Liver (tissue), 3 donors: ENCODE data around the gene SLC49A3.
"Not testable (repeated sequence)": the region's sequence is repeated elsewhere in the genome, so short reads cannot be mapped to it uniquely, and the experiment has no call there.

Experiments
- TAF1 ChIP-seq: conservative IDR thresholded peaks from 2 replicates; pipeline ENCODE4 v1.6.1; 2016; ENCODE audit warnings: antibody characterized with exemption, mild to moderate bottlenecking
- TF ChIP-seq, protein P1 (sequence below): IDR thresholded peaks from 2 replicates; pipeline ENCODE4 v1.6.1; 2016; ENCODE audit warnings: antibody characterized with exemption, mild to moderate bottlenecking
- TF ChIP-seq, protein P2 (sequence below): fragments of 150-350 bp; IDR thresholded peaks from 2 replicates; pipeline ENCODE4 v1.5.1; 2017; ENCODE audit warnings: improper control_type of control experiment, low read depth, low read length; ENCODE audit not compliant: missing input control
- TF ChIP-seq, protein P3 (sequence below): IDR thresholded peaks from 2 replicates; pipeline ENCODE4 v1.6.1; 2016; ENCODE audit warnings: antibody characterized with exemption
- donor health status: healthy.
- donor health status: healthy.

DNA sequence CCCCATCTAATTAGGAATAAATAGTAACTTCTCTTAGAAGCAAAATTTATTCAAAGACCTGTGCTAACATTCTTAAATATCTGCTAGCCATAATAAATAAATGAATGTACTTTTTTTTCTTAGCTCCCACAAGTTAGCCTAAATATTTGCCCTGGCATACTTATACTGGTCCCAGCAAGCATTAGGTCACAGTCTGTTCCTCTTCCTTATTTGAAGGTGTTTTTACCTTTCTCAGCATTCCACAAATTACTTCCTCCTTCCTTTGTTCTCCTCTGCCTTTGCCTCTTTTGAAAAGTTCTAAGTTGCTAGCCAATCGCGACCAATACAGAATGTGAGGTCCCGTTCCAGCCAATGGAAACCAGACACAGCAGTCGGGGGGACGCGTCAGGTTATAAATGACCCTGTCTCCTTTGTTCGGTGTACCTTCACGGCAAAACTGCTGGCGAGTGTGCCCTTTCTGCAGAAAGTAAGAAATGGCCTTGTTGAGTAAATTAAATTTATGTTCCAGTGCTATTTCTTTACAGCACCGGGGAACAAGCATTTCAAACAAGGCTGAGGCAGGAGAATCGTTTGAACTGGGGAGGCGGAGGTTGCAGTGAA, 5.5 kb upstream of the SLC49A3 start:
- TF ChIP-seq, protein P1, sequence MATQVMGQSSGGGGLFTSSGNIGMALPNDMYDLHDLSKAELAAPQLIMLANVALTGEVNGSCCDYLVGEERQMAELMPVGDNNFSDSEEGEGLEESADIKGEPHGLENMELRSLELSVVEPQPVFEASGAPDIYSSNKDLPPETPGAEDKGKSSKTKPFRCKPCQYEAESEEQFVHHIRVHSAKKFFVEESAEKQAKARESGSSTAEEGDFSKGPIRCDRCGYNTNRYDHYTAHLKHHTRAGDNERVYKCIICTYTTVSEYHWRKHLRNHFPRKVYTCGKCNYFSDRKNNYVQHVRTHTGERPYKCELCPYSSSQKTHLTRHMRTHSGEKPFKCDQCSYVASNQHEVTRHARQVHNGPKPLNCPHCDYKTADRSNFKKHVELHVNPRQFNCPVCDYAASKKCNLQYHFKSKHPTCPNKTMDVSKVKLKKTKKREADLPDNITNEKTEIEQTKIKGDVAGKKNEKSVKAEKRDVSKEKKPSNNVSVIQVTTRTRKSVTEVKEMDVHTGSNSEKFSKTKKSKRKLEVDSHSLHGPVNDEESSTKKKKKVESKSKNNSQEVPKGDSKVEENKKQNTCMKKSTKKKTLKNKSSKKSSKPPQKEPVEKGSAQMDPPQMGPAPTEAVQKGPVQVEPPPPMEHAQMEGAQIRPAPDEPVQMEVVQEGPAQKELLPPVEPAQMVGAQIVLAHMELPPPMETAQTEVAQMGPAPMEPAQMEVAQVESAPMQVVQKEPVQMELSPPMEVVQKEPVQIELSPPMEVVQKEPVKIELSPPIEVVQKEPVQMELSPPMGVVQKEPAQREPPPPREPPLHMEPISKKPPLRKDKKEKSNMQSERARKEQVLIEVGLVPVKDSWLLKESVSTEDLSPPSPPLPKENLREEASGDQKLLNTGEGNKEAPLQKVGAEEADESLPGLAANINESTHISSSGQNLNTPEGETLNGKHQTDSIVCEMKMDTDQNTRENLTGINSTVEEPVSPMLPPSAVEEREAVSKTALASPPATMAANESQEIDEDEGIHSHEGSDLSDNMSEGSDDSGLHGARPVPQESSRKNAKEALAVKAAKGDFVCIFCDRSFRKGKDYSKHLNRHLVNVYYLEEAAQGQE: not testable (repeated sequence)
- TF ChIP-seq, protein P2, sequence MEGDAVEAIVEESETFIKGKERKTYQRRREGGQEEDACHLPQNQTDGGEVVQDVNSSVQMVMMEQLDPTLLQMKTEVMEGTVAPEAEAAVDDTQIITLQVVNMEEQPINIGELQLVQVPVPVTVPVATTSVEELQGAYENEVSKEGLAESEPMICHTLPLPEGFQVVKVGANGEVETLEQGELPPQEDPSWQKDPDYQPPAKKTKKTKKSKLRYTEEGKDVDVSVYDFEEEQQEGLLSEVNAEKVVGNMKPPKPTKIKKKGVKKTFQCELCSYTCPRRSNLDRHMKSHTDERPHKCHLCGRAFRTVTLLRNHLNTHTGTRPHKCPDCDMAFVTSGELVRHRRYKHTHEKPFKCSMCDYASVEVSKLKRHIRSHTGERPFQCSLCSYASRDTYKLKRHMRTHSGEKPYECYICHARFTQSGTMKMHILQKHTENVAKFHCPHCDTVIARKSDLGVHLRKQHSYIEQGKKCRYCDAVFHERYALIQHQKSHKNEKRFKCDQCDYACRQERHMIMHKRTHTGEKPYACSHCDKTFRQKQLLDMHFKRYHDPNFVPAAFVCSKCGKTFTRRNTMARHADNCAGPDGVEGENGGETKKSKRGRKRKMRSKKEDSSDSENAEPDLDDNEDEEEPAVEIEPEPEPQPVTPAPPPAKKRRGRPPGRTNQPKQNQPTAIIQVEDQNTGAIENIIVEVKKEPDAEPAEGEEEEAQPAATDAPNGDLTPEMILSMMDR: not testable (repeated sequence)
- not testable (repeated sequence) for TF ChIP-seq TAF1
- TF ChIP-seq, protein P3, sequence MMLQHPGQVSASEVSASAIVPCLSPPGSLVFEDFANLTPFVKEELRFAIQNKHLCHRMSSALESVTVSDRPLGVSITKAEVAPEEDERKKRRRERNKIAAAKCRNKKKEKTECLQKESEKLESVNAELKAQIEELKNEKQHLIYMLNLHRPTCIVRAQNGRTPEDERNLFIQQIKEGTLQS: not testable (repeated sequence)
